HG03469 (cell line): ENCODE data around the gene PRSS3.
"Not testable (repeated sequence)": the region's sequence is repeated elsewhere in the genome, so short reads cannot be mapped to it uniquely, and the experiment has no call there.

Experiments used
- ATAC-seq: cut with Tn5 transposase; IDR thresholded peaks from one replicate; pipeline ENCODE4 v1.9.1; 2021; ENCODE audit warnings: mild to moderate bottlenecking, moderate library complexity, moderate number of reproducible peaks; ENCODE audit not compliant: unreplicated experiment

Gene PRSS3

DNA sequence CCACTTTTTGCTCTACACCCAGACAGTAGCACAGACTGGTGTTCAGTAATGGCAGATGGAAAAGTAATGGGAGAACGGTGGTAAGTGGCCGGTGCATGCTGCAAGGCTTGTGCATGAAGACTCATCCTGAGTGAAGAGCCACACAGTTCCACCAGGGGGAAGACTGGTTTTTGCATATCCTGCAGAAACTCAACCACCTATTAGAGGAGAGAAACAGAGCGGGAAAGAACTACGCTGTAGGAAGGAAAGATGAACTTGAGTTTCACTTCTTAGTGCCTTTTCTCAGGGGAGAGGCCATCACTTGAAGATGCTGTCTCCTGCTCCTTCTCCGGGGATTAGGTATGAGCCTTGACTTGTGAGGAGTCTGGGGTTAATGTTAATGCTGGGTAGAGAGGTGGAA, 9.4 kb upstream of the PRSS3 start:
- ATAC-seq = no peak

DNA sequence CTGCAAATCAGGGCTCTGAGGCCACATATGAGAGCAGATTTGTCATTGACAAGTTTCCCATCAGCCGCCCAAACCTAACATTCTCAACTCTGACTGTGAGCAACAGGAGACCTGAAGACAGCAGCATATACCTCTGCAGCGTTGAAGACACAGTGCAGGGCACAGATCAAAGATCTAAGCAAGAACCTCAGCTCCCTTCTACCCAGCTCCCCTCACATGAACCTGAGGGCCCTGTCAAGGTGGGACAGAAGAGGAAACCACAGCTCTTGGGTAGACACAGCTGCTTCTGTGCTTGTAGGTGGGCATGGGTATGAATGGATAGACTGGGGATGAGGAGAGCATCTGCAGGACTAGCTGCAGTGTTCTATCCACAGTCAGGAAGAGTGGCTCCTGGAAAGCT, 8.7 kb upstream of the PRSS3 start:
- no peak for ATAC-seq

DNA sequence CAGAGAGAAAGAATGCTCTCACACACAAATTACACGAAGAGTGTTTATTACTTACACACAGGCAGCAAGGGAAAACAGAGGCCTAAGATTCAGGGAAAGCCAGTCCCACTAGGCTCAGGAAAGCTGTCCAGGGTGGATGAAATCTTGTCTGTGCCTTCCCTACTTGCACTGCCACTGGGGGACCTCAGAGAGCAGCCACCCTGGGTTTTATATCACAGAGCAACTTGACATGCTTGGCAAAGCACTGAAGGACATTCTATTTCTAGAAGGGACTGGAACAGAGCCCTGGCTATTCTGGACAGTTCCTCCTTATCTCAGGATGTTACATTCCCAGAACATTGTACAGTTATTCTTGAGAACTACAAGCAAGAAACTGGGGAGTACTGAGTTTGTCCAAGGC, 7.5 kb upstream of the PRSS3 start:
- ATAC-seq = no peak

DNA sequence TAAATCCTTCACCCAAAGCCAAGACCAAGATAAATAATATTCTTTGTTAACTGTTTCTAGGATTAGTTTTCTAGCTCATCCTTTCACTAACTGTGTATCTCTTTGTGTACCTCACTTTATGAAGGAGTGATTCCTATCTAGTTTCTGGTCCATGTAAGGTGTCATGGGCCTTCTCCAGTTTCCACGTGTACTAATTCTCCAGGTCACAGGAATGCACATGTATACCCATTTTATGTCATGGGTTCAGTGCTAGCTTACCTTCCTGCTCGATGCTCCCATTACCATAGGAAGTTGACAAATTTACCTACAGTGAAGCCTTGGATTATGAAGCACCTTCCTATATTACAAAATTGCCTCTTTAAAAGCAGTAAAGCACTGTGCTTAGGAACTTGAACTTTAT, 5.9 kb upstream of the PRSS3 start:
- ATAC-seq = not testable (repeated sequence)

DNA sequence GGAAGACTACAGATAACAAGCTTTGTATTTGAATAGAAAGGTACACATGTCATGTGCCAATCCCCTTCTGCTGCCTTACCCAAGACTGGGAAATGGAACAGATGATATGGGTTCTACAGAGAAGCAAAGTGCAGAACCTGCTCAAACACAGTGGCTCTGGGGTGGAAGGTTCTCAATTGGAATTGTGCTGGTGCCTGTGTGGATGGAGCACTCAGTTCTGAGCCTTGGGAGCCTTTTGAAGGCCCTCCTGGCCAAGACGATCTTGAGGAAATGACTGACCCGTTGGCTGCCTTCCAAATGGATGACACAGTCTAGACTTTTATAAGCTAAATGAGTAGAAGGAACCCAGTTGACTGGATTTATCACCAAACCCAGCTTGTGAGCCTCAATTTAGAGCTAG, 4.2 kb upstream of the PRSS3 start:
- no peak for ATAC-seq

DNA sequence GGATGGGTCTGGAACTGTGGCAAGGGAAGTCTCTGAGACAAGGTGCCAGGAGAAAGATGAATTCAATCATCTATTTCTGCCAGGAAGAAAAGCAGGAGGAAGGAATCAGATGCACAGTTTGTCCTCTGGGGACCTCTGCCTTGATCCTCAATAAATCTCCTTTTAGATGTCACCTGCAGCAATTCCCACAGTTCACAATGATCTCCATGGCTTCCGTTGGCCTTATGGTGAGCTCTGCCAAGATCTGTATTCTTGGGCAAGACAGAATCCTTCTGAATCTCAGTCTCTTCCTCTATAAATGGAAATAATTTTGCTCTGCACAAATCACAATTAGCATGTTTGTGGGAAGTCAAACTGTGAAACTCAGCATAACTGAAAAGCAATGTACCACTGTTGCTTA, 1.9 kb upstream of the PRSS3 start:
- ATAC-seq = not testable (repeated sequence)

DNA sequence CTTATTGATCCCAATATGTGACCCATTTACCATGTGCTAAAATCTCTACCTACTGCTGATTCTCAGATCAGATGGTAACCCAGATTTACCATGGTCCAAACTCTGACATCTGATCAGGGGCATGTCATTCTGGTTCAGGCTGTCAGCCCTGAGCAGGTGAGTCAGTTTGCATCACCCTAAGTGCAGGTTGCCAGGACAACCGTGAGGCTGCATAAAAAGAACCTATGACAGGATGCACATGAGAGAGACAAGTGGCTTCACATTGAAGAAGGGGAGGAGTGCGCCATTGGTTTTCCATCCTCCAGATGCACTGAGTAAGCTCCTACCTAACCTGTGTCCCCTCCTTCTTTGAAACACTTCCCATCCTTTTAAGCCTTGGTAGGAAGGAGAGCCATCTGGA, 801 bp upstream of the PRSS3 start:
- no peak for ATAC-seq

DNA sequence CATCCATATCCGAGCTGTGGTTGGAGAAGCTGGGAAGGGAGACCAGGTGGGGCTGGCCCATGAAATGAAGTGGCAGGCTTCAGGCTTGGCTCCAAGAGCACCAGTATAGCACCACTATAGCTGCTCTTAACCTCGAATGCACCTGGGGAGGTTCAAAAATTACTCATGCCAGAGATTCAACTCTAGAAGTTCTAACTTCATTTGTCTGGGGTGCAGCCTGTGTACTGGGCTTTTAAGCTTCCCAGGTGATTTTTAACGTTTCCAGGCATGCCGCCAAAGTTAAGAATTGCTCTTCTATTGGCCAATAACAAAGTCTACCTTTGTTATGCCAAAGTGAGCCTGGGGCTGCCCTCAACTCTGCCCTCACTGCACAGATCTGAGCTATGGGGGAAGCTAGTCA, 458 bp downstream of the PRSS3 start:
- ATAC-seq = no peak

DNA sequence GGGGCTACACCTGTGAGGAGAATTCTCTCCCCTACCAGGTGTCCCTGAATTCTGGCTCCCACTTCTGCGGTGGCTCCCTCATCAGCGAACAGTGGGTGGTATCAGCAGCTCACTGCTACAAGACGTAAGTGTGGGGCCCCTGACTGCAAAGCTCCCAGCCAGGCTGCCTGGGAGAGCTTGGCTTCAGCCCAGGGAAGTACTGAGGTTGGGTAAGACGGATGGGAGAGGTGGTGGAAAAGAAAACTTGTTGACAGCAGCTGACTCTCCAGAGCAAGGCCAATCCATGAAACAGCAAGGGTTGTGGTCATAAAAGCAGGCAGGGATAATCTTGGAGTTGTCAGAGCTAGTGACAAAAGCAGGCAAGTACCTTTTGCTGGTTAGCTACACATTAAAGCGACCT, 1.3 kb downstream of the PRSS3 start:
- ATAC-seq = not testable (repeated sequence)

DNA sequence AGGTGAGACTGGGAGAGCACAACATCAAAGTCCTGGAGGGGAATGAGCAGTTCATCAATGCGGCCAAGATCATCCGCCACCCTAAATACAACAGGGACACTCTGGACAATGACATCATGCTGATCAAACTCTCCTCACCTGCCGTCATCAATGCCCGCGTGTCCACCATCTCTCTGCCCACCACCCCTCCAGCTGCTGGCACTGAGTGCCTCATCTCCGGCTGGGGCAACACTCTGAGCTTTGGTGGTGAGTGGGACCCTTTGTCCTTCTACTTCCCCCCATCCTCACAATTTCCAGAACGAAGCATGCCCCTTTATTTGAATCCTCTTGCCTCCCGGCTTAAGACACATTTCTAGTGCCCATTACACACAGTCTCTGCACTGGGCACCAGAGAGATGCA, 2.5 kb downstream of the PRSS3 start:
- ATAC-seq = no peak

DNA sequence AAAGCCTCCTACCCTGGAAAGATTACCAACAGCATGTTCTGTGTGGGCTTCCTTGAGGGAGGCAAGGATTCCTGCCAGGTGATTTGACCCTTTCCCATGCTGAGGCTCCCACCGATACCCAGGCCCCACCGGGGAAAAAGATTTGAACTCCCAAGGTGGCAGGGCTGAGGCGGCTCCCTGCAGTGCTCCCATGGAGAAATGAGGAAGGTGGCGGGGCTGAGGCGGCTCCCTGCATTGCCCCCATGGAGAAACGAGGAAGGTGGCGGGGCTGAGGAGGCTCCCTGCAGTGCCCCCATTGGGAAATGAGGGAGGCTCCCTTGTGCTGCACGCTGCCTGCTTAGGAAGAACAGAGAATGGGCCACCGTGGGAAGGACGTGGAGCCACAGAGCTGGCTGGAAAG, 3.2 kb downstream of the PRSS3 start:
- ATAC-seq = no peak

DNA sequence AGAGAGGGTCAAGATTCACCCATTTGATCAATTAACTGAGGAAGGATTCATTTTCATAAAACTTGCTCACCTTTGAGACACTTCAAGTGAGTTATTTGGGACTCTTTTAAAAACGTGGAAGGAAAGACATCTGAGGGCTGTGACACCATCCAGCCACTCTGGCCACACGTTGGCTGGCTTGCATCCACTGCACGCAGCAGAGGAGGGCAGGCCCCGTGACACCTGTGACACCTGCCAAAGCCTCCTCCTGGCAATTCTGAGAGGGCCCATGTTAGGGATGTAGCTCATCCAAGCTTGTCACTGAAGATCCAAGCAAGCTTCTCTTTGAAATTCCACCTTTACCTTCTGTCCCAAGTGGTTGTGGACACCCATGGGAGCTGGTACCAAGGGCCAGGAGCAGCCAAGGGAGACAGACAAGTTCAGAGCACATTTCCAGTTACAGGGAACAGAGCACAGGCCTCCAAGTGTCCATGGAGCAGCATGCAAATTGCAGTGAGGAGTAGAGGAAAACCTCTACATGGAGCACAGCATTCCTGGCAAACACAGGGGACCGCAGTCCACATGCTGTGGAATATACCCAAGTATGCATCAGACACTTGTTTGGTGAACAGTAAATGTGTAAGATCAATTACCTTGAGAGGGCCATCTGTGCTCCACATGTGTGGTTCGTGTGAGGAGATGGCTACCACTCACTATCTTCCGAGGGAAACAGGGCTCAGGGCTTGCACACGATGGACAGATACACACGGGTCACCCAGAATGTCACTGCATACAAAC, 4.8 kb downstream of the PRSS3 start:
- no peak for ATAC-seq

DNA sequence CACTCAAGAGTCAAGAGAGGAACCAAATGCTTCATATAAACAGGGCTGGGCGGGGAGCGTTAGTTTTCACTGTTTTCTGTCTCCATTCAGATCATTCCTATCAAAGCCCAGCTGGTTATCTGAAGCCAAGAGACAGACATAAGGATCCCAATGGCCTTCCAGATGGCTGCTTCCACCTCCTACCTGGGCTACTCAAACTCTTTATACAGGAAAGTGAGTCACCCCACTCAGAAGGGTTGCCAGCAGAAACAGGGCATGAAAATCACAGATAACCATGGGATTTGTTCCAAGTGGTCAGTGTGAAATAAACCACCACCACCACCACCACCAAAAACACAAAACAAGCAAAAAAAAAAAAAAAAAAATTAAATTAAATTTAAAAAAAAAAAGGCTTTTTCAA, 5.5 kb downstream of the PRSS3 start:
- ATAC-seq = no peak

DNA sequence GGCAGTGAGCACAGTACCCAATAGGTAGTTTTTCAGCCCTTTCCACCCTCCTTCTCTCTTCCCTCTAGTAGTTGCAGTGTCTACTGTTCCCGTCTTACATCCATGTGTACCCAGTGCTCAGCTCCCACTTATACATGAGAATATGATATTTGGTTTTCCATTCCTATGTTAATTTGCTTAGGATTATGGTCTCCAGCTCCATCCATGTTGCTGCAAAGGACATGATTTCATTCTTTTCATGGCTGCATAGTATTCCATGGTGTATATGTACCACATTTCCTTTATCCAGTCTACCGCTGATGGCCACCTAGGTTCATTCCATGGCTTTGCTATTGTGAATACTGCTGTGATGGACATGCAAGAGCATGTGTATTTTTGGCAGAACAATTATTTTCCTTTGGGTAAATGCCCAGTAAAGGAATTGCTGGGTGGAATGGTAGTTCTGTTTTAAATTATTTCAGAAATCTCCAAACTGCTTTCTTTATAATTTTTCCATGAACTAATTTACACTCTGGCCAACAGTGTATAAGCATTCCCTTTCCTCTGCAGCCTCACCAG, 6.7 kb downstream of the PRSS3 start:
- not testable (repeated sequence) for ATAC-seq

DNA sequence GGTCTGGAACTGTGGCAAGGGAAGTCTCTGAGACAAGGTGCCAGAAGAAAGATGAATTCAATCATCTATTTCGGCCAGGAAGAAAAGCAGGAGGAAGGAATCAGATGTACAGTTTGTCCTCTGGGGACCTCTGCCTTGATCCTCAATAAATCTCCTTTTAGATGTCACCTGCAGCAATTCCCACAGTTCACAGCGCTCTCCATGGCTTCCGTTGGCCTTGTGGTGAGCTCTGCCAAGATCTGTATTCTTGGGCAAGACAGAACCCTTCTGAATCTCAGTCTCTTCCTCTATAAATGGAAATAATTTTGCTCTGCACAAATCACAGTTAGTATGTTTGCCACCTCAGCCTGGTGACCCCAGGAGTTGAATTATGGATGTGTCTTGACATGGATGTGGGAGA, 8.8 kb downstream of the PRSS3 start:
- not testable (repeated sequence) for ATAC-seq

DNA sequence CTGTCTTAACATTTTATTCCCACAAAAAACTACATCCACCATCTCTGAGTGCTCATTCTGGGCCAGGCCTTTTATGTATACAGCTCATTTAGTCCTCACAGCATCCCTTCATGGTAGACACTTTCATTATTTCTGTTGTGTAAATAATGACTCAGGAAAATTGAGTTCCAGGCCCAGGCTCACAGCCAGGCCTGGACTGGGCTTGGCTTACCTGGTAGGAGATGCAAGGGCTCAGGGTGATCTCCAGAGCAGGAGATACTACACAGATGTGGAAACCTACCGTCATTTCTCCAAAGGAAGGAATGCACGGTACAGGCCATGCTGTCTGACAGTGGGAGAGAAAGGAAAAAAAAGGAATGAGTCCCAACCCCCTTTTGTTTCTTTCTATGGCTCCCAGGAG, 11.8 kb downstream of the PRSS3 start:
- not testable (repeated sequence) for ATAC-seq

DNA sequence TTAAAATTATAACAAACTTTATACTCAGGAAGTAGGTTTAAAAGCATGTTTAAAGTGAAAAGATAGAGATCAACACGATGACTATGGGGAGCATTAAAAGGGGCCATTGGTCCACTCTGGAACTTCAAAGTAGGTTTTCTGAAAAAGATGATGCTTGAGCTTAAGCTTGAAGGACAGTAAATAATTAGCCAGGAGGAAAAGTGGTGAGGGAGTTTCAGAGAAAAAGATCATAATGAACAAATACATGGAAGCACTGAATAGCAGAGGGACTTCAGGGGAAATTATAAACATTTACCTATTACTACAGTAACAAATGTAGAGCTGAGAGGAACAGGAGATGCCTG, 13.6 kb downstream of the PRSS3 start:
- not testable (repeated sequence) for ATAC-seq

DNA sequence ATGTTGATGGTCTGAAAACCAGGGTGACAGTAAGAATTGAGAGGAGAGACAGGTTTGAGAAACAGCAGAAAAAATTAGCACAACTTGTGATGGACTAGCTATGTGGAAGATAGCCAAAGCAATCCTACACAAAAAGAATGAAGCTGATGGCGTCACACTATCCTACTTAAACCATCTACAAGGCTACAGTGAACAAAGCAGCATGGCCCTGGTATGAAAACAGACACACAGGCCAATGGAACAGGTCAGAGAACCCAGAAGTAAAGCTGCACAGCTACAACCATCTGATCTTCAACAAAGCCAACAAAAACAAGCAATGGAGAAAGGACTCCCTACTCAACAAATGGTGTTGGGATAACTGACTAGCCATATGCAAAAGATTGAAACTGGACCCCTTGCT, 14.1 kb downstream of the PRSS3 start:
- no peak for ATAC-seq

DNA sequence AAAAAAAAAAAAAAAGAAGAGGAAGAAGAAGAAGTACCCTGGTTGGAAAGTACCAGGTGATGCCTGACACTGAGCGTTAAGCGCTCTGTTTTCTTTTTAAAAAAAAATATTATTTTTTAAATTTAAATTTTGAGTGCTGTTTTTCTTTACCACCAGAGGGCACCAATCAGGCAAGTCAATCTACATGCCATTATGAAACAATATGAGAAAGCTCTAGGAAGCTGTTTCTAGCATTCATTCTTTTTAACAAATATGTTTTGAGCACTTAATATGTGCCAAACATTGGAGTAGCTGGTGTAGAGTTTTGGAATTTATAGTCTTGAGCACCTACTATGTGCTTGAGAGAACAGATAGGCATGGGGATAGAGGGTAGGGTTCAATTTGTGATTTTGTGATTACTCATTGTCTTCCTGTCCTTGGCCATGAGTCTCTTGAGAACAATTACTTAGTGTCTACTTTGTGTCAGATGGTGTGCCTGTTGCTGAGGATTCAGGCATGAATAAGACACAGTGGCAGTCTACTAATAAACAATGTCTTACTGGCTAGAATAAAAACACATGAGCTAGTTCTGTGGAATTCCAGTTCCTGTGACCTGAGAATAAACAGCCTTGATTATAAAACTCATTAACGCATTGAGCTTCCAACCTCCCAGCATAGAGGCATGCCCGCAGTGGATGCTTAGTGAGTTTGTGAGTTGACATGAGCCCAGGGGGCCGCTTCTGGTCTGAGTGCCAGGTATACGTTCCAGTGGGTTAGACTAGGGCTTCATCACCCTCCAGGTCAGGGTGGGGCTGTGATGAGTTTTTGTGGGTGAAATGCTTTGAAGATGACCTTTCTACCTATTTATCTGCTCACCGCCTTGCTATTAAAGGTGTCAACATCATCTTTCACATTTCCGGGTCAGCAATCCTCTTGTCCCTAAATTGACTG, 18.6 kb downstream of the PRSS3 start:
- ATAC-seq = no peak

DNA sequence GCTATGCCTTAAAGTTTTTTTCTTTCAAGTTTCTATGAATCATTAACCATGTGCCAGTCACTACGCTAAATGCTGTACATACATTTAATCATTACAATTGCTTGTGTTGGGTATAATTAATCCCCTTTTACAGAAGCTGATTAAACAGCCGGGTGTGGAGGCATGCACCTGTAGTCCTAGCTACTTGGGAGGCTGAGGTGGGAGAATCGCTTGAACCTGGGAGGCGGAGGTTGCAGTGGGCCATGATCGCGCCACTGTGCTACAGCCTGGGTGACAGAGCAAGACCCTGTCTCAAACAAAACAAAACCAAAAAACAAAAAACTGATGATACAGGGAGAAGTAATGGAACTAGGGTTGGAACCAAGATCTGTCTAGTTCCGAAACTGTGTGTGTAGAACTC, 20.4 kb downstream of the PRSS3 start:
- no peak for ATAC-seq

DNA sequence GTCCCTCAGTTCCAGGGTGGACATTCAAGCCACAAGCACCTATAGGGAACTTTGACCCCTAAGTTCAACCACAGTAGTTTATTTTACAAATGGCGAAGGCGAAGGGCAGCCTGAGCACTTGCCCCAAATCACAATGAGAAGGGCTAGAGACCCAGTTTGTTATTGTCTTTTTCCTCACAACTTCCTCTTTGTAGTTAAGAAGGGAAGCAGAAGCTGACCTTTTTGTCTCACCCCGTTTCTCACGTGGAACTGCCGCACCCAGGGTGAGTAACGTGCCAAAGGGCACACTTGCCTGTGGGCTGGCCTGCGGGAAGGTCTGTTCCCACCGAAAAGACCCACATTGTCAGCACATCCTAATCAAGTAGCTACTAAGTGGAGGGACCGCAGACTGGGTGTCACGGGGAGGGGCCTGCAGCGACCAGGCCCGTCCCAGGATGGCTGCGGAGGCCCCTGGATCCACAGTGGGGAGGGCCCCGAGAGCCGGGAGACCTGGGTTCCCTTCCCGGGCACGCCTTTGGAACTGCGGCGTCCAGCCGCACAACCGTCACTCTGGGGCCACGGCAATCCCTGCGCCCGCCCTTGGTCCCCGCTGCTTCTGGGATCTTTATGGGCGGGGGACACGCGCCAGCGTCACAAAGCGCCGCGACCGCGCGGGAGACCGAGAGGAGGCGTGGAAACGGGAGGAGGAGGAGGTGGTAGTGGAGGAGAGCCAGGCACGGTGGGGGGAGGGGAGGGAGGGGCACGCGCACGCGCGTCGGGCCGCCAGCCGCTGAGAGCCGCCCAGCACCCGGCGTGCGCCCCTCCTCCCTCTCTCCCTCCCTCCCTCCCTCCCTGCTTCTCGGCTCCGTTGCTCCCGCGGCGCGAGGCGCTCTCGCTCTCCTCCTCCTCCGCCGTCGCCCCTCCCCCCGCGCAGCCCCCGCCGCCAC, 21.2 kb downstream of the PRSS3 start, which contains the start of gene UBE2R2:
TSS of gene UBE2R2 (plus strand) at position 834 of the 926 bp plus-strand sequence. CDS start 598 bp downstream, outside the sequence.
- ATAC-seq = peak; percentile 28
